Brain microvascular endothelial cell (primary cell): Measurements from ENCODE around the gene ZER1.

Experiments
- DNase-seq: peaks from one replicate; pipeline ENCODE4 v3.0.0-alpha.2; 2020
- H3K27ac ChIP-seq: fragments of 250-450 bp; sonication (Bioruptor Pico); 2 replicates; pipeline ENCODE4 v1.5.1; 2020; ENCODE audit warnings: mild to moderate bottlenecking, moderate library complexity
- H3K27me3 ChIP-seq: fragments of 250-450 bp; sonication (Bioruptor Pico); replicated peaks from 2 replicates; pipeline ENCODE4 v1.5.1; 2020; ENCODE audit warnings: mild to moderate bottlenecking
- H3K36me3 ChIP-seq: fragments of 250-450 bp; sonication (Bioruptor Pico); replicated peaks from 2 replicates; pipeline ENCODE4 v1.5.1; 2020; ENCODE audit warnings: mild to moderate bottlenecking
- H3K4me3 ChIP-seq: 2 replicates; pipeline ENCODE4 v1.5.1; 2011; ENCODE audit warnings: low read depth, mild to moderate bottlenecking, control low read depth, low read length, moderate library complexity
- CTCF ChIP-seq: IDR thresholded peaks from 2 replicates; pipeline ENCODE4 v1.5.1; 2011; ENCODE audit warnings: low read depth, mild to moderate bottlenecking, moderate library complexity, low read length, control low read depth, inconsistent platforms; ENCODE audit errors: missing control alignments
- in situ Hi-C: cut with HindIII; loops from 2 replicates; pipeline ENCODE4 v1.10.0; 2017; ENCODE audit warnings: low sequenced_read_pairs, low pct_ligation_motif_present

Gene ZER1

GRCh38 chr9:128771745-128772519 lies at the start of gene ZER1:
Gene ZER1 (minus strand): TSS chr9:128771927. CDS start chr9:128755565, 16,362 bp downstream.
- H3K36me3 ChIP-seq = no peaks in the 10 kb centered on the region
- no peaks in the 10 kb centered on the region for H3K27me3 ChIP-seq
- no peak for TF ChIP-seq CTCF
- DNase-seq = peak; percentile 81
- in situ Hi-C loops = no loop called here
- peak within 1 kb of the TSS; percentile 99 for H3K4me3 ChIP-seq
- peak within 1 kb of the TSS; percentile 50 for H3K27ac ChIP-seq

GRCh38 chr9:128820665-128821583 lies 49.2 kb upstream of the ZER1 start:
- TF ChIP-seq CTCF = no peak
- no peak overlapping the region for H3K4me3 ChIP-seq
- no peak for DNase-seq
- in situ Hi-C loops = no loop called here
- no peak overlapping the region for H3K27ac ChIP-seq
- H3K36me3 ChIP-seq = peaks cover 47% of the 10 kb centered on the region
- H3K27me3 ChIP-seq = no peaks in the 10 kb centered on the region

- DNase-seq = no peak
- Histone ChIP-seq H3K27me3 (no peaks in the 10 kb centered on the region), H3K27ac (no peak overlapping the region), H3K4me3 (no peak overlapping the region), H3K36me3 (peaks cover 40% of the 10 kb centered on the region)
- in situ Hi-C loops = no loop called here
- TF ChIP-seq CTCF = no peak
These were observed 48.3 kb upstream of the ZER1 start for GRCh38 chr9:128819716-128820664.

- no peak for TF ChIP-seq CTCF
- Histone ChIP-seq H3K27me3 (no peaks in the 10 kb centered on the region), H3K27ac (no peak overlapping the region), H3K4me3 (peak overlapping the region; percentile 74), H3K36me3 (peaks cover 30% of the 10 kb centered on the region)
- in situ Hi-C loops = no loop called here
- no peak for DNase-seq
These were observed 47.4 kb upstream of the ZER1 start for GRCh38 chr9:128818839-128819715.
